Superior temporal gyrus (tissue), 1 donor: ENCODE data around the gene METRNL.
"Not testable (repeated sequence)": the region's sequence is repeated elsewhere in the genome, so short reads cannot be mapped to it uniquely, and the experiment has no call there.

Source experiments
- DNase-seq: peaks from one replicate; pipeline ENCODE4 v3.0.0-alpha.2; 2016; ENCODE audit errors: extremely low spot score

The METRNL gene

DNA sequence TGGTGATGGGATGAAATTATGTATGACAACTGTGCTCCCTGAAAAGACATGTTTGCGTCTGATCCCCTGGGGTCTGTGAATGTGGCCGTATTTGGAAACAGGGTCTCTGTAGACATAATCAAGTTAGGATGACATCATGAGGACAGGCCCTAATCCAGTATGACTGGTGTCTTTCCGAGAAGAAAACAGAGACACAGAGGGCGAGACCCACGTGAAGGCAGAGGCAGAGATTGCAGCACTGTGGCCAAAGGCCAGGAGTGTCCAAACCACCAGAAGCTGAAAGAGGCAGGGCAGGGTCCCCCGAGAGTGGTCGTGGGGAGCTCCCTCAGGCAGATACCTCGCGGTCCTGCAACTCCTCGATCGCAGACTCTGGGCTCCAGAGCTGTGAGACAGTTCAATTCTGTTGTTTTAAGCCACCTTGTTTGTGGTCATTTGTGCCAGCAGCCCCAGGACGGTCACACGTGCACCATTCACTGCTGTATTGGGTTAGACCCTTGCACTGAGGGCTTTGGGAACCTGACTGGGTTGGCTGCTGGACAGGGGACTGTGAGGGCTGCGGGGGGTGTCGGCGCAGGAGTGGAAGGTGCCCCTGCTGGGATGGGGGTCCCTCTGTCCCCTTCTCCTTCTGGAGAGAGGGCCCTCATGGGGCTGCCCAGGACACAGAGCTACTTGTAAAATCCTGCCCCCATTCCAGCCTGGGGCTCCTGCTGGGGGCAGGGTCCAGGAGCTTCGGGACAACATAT is 27.7 kb downstream of the METRNL start:
- no peak for DNase-seq

DNA sequence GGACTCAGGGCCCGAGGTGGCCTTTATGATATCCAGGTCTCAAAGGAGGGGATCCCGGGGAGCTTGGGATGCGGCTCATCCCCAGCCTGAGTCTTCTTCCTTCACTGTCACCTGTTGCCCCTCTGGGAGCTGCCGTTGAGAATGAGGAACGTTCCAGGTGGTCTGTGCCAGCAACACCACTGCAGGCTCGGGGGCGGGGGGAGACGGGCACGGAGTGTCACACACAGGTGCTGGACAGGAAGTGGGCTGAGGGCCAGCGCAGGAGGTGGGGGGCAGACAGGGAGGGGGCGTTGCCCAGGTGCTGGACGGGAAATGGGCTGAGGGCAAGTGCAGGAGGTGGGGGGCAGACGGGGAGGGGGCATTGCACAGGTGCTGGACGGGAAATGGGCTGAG is 28.2 kb downstream of the METRNL start:
- no peak for DNase-seq

DNA sequence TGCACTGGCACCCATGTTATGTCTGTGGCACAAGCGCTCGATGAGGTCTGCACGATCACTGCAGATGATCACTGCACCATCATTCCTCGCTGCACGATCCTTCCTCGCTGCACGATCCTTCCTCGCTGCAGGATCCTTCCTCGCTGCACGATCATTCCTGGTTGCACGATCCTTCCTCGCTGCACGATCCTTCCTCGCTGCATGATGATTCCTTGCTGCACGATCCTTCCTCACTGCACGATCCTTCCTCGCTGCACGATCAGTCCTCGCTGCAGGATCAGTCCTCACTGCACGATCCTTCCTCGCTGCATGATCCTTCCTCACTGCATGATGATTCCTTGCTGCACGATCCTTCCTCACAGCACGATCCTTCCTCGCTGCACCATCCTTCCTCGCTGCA is 29.3 kb downstream of the METRNL start:
- no peak for DNase-seq

DNA sequence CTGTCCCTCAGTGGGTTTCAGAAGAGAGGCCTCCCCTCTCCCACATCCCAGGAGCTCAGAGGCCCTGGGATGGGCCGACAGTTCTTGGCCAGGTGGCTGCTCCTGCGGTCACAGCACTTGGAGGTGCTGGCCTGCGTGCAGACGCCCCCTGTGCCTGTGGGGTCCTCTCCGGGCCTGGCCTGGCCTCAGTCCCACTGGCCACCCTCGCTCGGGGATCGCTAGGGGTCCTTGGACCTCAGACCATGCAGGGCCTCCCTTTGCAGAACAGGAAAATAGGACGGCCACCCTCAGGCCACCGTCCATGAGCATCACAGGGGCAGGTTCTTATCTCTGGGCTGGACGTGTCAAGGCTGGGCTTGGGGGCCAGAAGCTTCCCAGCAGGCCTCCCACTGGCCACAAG is 30.0 kb downstream of the METRNL start:
- DNase-seq = no peak

DNA sequence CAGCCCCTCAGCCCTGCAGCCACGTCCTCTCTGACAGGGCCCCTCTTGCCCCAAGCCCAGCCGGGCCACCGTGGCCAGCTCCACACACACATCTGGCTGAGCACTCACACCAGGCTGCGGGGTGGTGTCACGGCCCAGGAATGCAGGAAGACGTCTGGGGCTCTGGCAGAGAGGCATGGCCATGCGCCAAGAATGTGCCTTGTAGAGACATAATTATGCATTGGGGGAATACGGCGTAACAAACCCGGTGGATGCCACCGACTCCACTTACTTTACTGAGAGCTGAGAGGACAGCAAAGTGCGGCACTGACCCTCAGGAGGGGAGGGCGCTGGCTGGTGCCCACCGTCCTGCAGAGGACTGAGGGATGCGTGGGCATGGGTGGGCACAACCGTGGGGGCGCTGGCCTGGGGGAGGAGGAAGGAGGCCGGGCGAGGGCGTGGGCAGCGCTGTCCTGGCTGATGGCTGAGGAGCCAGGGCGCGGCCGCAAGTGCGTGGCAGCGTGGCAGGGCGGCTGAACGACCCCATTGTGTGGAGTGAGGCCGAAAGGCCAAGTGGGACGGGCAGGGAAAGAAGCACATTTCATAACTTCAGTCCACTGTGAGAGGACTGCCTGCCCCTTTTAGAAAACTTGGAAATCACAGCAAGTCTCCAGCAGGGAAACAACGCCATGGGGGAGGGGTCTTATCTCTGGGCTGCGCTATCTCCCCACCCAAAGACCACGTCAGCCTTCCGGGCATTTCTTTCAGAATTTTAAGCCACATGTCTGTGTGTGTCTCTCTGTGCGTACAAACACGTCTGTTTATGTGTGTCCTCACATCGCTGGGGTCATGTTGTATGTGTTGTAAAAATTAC is 30.6 kb downstream of the METRNL start:
- no peak for DNase-seq

DNA sequence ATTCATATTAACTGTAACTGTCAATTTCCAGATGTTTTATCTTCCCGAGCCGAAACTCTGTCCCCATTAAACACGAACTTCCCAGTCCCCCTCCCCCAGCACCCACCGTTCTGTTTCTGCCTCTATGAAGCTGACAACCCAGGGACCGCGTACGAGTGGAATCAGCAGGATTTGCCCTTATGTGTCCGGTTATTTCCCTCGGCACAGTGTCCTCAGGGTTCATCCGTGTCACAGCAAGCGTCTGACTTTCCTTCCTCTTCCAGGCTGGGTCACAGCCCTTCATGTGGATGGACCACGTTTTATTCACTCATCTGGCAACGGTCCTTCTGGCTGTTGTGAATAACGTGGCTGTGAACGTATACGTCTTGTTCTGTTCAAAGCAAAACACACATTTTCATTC is 31.3 kb downstream of the METRNL start:
- DNase-seq = no peak

DNA sequence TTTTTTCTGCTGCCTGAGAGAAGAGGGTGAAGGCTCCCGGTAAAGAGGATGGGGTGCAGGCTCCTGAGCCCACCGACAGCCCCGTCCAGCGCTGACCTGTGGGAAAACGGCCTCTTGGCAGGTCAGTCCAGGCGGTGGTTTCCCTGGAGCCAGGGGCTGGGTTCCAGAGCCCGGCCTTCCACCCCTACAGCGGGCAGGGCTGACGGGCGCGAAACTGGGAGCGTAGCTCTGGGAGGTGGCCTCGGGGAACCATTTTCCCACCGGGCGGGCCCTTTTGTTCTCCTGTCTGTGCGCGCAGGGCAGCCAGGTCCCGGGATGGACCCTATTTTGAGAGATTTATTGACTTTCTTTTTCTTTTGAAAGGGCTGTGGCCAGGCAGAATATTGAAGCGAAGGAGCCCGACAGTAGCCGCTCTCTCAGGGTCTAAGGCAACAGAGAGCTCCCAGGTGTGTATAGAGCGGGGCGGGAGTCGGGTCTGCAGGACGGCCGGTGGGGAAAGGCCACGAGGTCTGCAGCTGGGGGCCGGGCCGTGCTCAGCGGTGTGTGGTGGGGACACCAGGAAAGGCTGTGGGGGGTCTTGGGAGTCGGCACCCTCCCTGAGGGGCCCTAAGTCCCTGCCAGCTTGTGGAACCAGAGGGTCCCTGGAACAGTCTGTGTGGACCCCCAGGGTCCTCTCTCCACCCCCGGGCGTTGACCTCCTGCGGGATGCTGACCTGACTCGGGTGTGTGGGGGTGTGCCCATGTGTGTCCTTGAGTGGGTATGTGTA is 32.3 kb downstream of the METRNL start:
- no peak for DNase-seq

DNA sequence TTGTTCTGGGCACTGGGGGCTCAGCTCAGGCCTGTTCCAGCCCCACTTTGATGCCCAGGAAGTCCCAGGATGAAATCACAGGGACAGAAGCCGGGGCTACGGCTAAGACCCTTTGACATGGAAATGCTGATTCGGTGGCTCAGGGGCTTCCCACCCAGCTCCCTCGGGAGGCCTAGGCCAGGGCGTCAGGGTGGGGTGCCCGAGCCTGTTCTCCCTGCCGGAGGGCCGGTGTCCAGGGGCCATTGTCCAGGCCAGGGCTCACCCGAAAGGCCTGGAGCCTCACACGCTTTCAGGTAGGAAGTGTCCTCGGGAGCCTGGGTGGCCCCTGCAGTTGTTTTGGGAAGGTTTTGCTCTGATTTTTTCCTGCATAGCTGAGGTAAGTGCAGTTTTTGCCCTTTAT is 34.0 kb downstream of the METRNL start:
- no peak for DNase-seq

DNA sequence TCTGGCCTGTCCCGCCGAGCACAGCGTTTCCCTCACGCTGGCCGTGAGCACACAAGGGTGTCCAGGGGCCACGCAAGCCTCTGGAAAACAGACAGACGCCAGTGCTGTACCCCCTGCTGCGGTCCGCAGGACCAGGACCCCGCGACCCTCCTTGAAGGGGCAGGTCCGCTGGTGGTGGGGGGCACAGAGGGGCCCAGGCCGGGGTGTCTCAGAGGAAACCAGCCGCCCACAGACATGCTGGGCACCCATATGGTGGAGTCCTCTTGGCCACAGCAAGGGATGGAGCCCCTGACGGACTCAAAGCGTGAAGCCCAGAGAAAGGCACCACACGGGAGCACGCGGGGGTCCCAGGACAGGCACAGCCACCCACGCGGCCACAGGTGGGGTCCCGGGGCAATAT is 34.4 kb downstream of the METRNL start:
- DNase-seq = no peak

DNA sequence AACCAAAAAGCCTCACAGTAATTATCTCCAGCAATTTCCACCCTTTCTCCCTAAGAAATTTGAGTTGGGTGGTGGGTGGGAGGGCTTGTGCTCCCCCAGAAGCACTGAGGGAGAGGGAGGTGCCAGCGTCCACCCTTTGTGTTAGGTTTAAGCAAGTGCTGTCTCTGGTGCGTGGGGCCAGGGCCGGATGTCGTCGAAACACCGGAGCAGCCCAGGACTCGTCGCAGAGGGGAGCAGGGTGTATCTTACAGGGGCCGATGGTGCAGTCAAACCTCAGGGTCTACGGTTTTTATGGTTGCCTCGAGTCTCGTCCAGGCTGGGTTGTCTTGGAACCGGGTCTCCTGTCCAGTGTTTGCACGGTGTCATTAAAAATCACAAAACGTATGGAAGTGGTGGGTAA is 35.3 kb downstream of the METRNL start:
- DNase-seq = no peak

DNA sequence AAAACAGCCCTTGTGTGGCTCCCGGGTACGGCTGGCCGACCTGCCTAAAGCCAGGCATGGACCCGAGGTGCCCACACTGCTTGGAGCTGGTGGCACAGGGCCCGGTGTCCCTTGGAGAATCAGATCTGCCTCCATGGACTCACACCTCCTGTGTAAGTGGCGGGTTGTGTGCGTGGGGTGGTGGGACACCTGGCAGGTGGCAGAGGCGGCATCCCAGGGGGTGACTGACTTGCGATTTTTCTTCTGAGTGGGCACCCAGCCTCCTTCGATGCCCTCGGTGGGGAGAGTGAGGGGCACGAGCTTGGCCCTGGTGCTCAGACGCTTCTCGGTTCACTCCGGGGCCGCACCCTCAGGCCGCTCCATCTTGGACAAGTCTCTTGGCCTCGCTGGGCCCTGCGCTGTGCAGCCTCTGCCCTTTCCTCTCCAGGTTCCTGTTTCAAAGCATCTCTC is 35.8 kb downstream of the METRNL start:
- DNase-seq = no peak

DNA sequence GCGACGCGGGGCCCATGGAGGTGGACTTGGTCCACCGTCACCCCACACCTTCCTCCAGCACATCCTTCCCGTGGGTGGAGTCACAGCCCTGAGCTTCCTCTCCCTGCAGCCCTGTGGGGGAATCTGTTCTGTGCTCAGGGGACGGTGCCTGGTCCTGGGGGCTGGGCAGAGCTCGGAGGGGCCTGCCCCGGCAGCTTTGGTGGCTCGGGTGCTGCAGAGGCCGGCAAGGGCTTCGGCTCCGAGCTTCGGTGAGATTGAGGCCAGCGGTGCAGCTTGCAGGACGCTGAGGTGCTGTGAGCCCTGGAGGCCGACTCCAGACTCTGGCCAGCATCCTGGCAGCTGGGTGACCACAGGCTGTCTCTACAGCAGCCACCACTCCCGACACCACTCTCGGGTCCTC is 36.4 kb downstream of the METRNL start:
- DNase-seq = no peak

DNA sequence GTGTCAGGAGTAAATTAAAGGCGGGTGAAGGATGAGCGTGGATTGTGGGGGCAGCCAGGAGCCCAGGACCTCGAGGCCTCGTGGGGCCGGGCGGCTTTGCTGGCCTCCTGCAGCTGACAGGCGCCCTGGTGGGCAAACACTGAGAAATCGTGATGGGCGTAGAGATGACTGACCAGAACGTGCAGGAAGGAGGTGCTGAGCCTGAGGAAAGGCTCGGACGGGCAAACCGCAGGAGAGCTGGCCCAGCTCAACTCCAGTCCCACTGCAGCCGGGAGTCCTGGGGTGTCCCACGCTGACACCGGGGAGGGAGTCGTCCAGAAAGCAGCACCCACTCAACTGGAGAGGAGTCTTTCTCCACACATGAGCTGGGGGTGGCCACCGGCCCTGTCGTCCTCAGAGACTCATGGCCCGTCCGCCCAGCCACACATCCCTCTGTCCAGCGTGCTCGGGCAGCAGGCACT is 36.9 kb downstream of the METRNL start:
- DNase-seq = no peak

DNA sequence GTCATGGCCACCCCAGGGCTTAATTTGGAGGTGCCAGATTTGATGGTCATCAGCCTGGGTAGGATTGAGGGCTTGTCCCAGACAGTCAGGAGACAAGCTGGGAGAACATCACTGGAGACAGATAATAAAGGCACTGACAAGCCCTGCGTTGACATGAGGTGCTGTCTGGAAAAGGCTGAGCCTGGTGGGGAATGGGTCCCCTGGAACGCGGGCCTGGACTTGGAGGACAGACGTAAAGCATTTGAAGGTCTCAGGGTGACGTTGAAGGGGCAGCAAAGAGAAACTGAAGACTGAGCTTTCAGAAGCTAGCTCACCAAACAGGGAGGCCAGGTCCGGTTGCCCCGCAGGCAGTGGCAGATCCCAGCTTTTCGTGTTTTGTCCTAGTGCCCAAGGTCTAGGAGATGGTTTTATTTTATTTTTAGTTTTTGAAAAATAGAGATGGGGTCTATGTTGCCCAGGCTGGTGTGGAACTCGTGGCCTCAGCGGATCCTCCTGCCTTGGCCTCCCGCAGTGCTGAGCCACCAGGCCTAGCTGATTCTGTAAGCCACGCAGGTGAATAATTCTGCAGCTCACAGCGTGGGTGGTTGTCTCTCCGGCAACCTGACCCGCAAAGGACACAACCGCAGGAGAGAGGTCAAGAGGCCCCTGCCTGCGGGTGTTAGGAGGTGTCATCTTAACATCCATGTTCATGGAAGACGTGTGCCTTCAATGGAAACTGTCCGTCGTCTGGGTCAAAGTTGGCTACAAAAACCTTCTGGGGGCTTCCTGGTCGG is 37.6 kb downstream of the METRNL start:
- no peak for DNase-seq

DNA sequence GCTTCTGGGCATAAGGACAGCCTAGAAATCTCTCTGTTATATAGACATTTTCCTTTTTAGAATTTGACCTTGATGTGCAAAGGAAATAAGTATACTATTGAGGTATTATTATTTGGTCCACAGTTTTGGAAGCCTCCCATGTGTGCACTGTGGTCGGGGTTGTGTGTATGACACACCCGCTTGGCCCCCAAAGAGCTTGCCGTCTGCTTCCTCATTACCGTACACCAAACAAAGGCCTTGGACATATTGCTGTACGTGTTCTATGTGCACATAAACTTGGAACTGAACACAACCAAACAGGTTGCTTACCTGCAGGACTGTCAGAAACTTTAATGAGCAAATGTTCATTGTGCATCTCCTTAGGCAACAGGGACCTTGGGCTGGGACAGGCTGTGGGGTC is 38.2 kb downstream of the METRNL start:
- no peak for DNase-seq

DNA sequence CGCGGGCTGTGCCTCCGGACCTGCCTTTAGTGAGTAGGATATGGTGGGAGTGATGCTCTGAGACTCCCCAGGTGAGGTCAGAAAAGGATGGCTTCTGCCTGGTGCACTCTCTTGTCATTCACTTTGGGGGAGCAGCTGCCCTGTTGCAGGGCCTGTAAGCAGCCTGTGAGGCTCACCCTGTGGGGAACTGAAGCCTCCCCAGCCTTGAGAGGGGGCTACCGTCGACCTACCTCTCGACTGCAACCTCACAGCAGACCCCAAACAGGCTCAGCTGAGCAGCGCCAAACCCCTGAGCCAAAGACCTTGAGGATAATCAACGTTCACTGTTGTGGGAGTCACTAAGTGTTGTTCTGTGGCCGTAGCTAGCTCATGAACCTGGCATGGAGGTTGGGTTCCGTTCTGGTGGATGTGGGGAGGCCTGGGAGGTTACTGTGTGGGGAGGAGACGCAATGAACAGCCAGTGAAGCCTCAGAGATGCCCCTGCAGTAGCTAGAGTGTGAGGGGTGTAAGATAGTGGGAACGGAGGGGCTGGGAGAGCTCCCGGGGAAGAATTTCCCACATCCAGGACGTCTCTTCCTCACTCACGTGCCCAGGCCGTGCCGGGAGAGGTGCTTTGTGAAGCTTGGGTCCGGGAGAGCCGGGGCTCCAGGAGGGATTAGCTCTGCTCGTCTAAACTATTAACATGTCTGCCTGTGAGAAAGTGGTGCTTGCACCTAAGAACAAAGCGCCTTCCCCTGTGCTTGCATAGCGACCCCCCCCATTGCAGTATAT is 38.8 kb downstream of the METRNL start:
- no peak for DNase-seq

DNA sequence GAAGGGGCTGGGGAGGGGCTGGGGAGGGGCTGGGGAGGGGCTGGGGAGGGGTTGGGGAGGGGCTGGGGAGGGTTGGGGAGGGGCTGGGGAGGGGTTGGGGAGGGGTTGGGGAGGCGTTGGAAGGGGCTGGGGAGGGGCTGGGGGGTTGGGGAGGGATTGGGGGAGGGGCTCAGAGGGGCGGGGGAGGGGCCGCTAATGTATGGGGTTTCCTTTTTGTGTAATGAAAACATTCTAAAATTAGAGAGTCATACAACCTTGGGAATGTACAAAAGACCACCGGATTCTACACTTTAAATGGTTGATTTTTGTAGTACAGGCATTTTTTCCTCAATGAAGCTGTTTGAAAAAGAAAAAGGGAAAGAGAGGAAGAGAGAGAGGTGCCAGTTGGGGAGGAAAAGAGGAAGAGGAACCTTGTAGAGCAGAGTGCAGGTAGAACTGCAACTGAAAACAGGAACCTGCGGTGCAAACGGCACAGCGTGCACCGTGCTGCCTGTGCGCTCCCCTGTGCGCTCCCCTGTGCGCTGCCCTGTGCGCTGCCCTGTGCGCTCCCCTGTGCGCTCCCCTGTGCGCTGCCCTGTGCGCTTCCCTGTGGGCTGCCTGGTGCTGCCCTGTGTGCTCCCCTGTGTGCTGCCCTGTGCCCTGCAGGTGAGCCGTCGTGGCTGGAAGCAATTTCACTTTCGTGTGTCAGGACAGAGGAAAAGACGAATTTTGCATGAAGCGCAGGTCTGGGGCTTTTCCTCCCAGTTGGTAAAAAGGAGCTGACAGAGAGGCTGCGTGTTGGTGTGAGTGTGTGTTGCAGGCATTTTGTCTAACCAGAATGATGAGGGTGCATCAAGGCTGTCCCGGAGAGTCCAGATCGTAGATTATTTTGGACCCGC is 40.8 kb downstream of the METRNL start:
- DNase-seq = no peak

DNA sequence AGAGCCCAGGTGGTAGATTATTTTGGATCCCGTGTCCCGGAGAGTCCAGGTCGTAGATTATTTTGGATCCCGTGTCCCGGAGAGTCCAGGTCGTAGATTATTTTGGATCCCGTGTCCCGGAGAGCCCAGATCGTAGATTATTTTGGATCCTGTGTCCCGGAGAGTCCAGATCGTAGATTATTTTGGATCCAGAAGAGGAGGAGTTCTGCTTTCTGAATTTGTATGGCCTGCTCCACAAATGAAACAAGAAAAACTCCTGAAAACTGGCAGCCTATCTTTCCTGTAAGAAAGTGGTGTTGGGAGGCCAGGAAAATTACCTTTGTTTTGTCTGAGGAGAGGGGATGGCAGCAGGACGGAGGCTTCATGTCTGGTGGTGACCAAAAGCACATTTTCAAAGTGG is 42.1 kb downstream of the METRNL start:
- not testable (repeated sequence) for DNase-seq

DNA sequence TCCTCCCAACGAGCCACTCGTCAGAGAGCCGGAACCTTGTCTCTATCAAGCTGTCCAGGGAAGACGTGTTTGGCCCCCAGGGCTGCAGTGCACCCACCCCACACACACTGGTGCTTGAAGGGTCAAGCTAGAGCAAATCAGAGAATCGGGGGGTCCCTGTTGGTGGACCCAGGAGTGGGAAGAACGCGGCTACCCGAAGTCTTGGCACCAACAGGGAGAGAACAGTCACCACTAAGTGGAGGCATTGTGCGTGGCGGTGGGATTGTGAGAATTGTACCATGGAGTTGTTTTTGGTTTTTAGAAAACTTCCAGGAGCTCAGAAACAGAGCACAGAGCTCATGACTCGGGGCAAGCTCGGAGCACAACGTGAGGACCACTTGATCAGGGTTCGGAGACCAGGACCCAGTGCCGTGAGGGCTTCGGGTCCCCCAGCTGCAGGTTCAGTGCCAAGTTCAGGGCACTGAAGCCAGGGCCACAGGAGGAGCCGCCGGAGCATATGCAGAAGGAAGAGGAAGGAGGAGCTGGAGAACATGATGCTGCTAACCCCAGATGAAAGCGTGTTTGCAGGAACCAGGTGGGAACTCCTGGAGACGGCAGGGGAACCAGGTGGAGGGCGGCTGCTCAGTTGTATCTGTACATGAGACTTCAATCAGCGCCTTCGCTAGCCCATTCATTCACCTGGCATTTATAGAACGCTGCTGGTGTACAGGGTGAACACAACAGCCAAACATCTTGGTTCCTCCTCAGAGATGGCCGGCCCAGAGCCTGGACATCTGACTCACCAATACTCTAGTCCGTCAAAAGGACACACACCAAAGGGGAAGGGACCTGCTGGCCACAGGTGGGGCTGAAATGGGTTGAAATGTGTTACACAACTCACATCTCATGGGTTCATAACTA is 42.8 kb downstream of the METRNL start:
- DNase-seq = no peak
